Islet precursor cell (in vitro differentiated cells): ENCODE measurements around the gene YRDC.

ENCODE experiments used
- DNase-seq: peaks from one replicate; pipeline ENCODE4 v3.0.0-alpha.2; 2018

Gene YRDC

GRCh38 chr1:37765916-37766664 lies 41.9 kb downstream of the YRDC start:
- no peak for DNase-seq

GRCh38 chr1:37764888-37765441 lies 43.0 kb downstream of the YRDC start, which contains the start of gene EPHA10:
Gene EPHA10, minus strand, starts transcription at chr1:37765120. Its CDS starts 54 bp downstream, at chr1:37765066.
- DNase-seq: no peak

- peak; percentile 86 for DNase-seq
Measured at GRCh38 chr1:37764414-37764825, 43.6 kb downstream of the YRDC start.

DNA sequence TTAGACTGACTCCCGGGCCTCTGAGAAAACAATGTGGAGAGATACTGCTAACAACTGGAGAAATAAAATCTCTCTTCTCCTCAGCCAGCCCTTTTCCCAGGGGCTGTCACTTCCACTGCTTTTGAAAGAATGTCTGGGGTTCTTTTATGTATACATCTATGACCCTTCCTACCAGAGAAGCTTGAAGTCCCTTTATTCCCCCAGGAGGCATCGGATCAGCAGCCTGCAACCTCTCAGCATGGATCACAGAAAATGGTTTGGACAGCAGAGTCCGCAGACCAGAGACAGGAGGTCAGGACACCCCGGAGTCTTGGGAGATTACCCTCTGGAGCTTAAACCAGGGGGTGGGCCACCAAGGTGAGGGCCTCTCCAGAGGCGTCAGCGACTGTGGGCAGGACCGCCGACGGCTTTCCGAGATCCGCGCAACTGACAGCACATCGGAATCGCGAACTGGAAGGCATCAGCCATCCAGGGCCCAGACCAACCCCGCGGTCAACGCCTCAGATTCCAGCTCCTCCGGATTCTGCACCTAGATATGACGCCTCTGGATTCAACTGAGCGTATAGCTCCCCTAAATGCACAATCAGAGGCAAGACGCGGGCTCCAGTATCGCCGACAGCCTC lies 44.1 kb downstream of the YRDC start:
- no peak for DNase-seq

- no peak for DNase-seq
Measured at GRCh38 chr1:37762516-37762915, 45.5 kb downstream of the YRDC start.

DNA sequence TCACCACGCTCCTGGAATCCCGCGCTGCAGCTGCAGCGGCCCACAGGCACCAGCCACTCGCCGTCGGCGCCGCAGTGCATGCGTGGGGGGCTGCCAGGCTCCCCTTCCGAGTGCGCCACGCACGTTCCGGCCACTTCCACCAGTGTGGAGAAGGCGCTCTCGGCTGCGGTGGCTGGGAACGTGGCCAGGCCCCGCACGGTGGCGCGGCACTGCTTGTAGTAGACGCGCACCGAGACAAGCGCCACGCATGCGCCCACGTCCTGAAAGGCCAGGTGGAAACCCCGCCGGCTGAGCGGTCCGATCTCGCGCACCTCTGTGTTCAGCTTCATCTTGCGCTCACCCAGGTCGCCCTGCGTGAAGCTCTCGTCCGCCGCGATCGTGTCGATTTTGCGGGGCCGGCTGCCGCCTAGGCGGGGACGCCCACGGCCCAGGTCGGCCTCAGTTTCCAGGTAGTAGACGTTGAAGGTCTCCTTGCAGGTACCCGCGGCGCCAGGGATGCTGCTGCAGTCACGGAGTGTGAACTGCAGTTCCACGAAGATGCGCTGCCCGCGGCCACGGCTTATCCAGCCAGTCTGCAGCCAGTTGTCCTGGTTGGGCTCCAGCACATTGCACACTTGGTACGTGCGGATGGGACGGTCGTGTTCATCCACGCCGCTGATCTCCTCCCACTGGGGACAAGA lies 46.5 kb downstream of the YRDC start:
- no peak for DNase-seq

GRCh38 chr1:37759451-37759850 lies 48.6 kb downstream of the YRDC start:
- no peak for DNase-seq

GRCh38 chr1:37755951-37756560 lies 52.0 kb downstream of the YRDC start:
- DNase-seq: no peak

- no peak for DNase-seq
Measured at GRCh38 chr1:37755290-37755689, 52.7 kb downstream of the YRDC start.

DNA sequence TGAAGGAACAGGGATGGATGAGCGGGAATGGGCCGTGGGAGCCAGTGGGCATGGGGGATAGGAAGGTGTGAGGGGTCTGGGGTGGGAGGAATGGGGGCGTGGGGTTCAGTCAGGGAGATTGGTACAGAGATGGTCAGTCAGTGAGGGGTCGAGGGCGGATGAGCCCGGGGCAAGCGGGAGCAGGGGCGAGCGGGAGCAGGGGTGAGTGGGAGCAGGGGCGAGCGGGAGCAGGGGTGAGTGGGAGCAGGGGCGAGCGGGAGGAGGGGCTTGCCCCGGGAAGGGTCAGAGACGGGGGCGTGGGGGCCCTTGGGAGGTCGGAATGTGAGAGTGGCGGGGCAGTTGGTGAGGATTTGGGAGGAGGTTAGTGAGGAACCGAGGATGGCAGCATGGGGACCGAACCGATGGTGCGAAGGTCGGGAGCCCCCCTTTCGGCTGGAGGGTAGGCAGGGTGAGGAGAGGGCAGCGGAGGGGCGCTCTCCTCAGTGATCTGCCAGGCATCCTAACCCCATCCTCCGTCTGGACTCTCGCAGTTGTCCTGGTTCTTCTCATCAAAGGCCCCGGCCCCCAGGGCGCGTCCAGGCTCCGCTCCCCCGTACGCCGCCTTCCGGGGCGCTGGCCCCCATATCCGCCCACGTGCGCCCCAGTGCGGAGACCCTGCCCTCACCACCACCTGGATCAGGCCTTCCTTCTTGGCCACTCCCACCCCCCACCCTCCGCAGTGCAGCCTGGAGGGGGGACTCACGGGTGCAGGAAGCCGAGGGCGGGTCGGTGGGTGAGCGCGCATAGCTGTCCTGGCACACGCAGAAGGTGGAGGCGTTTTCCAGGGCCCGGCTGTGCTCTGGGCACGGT lies 54.3 kb downstream of the YRDC start:
- DNase-seq: no peak
